GM19099 (cell line): ENCODE data around the gene CHID1.

Experiments
- POLR2A ChIP-seq: IDR thresholded peaks from 3 replicates; pipeline ENCODE4 v1.6.1; 2011; ENCODE audit warnings: low read depth; ENCODE audit not compliant: insufficient read length; ENCODE audit errors: extremely low read depth

CHID1 gene

GRCh38 chr11:858762-859339 lies 51.8 kb downstream of the CHID1 start:
- no peak for TF ChIP-seq POLR2A

GRCh38 chr11:858053-858761 lies 52.4 kb downstream of the CHID1 start:
- TF ChIP-seq POLR2A, result no peak

- TF ChIP-seq POLR2A, result no peak
Observed at GRCh38 chr11:856397-856796, 54.2 kb downstream of the CHID1 start.

GRCh38 chr11:855796-856195 lies 54.8 kb downstream of the CHID1 start:
- TF ChIP-seq POLR2A, result no peak

GRCh38 chr11:855330-855674 lies 55.3 kb downstream of the CHID1 start:
- TF ChIP-seq POLR2A, result no peak

GRCh38 chr11:854601-855329 lies 55.8 kb downstream of the CHID1 start:
- TF ChIP-seq POLR2A, result no peak

- TF ChIP-seq POLR2A, result no peak
Observed at GRCh38 chr11:853682-854448, 56.7 kb downstream of the CHID1 start.

- TF ChIP-seq POLR2A, result no peak
Observed at GRCh38 chr11:852762-853161, 57.8 kb downstream of the CHID1 start.

GRCh38 chr11:850775-851763 lies 59.5 kb downstream of the CHID1 start:
- no peak for TF ChIP-seq POLR2A

- no peak for TF ChIP-seq POLR2A
Observed at GRCh38 chr11:849951-850774, 60.4 kb downstream of the CHID1 start.

GRCh38 chr11:849104-849824 lies 61.3 kb downstream of the CHID1 start:
- TF ChIP-seq POLR2A, result no peak

GRCh38 chr11:848380-848931 lies 62.2 kb downstream of the CHID1 start:
- no peak for TF ChIP-seq POLR2A

- TF ChIP-seq POLR2A, result no peak
Observed at GRCh38 chr11:847876-848275, 62.7 kb downstream of the CHID1 start.

- no peak for TF ChIP-seq POLR2A
Observed at GRCh38 chr11:846496-847098, 64.0 kb downstream of the CHID1 start.
